ENCODE measurements around the gene SHOC2.

The SHOC2 gene

GRCh38 chr10:110916554-110917346 lies 2.7 kb upstream of the SHOC2 start:
- no peak overlapping the region; the same call in 1 of the 2 replicates for H3K27ac ChIP-seq
- TF ChIP-seq ZFX (IDR thresholded peaks at IDR 0.05) (no peak), CTCF (conservative IDR thresholded peaks at IDR 0.05) (no peak)

GRCh38 chr10:110918269-110918642 lies 1.1 kb upstream of the SHOC2 start:
- H3K27ac ChIP-seq, result peak overlapping the region; percentile 88
- TF ChIP-seq ZFX (IDR thresholded peaks at IDR 0.05) (no peak), CTCF (conservative IDR thresholded peaks at IDR 0.05) (peak; percentile 10)

- no peak; the same call in 1 of the 2 replicates for TF ChIP-seq CTCF (conservative IDR thresholded peaks at IDR 0.05)
- TF ChIP-seq ZFX (IDR thresholded peaks at IDR 0.05), result peak; percentile 58; the same call in 1 of the 2 replicates
- H3K27ac ChIP-seq, result peak within 1 kb of the TSS; percentile 88
Observed at GRCh38 chr10:110918643-110919348, 608 bp upstream of the SHOC2 start, which contains the start of gene BBIP1. TSS of gene BBIP1 (minus strand) at chr10:110919180. CDS start at chr10:110918157, 1,023 bp downstream.

GRCh38 chr10:110919971-110920881 lies 822 bp downstream of the SHOC2 start:
- peak overlapping the region; percentile 88 for H3K27ac ChIP-seq
- peak; percentile 78 for TF ChIP-seq ZFX (IDR thresholded peaks at IDR 0.05)
- TF ChIP-seq CTCF (conservative IDR thresholded peaks at IDR 0.05), result peak; percentile 7; the same call in 1 of the 2 replicates

GRCh38 chr10:110923856-110924493 lies 4.6 kb downstream of the SHOC2 start:
- no peak overlapping the region for H3K27ac ChIP-seq
- TF ChIP-seq CTCF (conservative IDR thresholded peaks at IDR 0.05) (no peak), ZFX (IDR thresholded peaks at IDR 0.05) (no peak)

DNA sequence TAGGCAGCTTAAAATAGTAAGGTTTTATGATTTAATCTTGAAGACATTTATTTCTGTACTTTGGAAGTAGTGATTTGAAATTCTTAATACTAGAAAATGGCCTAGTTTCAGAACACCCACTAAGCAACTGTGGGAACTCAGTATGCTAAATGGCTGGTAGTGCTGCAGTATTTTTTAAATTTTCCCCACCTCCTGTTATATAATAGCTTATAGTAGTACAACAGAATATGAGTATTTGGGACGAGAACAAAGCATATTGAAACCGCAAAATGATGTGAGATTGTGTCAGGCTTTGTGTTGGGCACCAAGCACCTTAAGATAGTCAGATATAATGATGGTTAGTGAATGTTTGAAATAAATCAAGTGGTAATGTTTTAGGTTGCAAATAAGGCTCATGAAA lies 8.1 kb downstream of the SHOC2 start:
- no peak for TF ChIP-seq CTCF (conservative IDR thresholded peaks at IDR 0.05)
- no peak for TF ChIP-seq ZFX (IDR thresholded peaks at IDR 0.05)
- no peak overlapping the region for H3K27ac ChIP-seq
